ENCODE data around the gene RSPO3.

RSPO3 gene

DNA sequence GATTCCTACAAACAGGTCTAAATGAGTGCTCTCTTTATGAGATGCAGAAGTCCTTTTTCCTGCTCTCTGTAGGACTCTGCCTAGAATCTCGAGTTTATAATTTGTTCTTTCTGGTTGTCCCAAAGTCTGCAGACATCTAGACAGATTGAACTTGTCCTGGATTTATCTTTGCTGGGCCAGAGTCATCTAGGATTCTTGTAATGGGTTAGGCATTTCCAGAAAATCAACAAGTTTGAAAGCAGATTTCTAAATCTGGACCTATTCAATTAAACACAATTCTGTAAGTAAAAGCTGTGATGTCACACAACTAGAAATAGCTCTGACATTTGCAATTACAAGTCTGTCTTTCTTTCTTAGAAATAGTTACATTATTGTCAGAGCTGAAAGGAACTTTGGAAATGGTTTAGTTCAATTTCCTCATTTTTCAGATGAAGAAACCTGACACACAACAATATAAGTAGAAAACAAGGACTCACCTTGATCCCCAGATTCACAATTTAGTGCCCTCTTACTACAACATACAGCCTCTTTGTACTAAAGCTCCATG lies 4.2 kb upstream of the RSPO3 start:
- DNase-seq = peak; percentile 58

DNA sequence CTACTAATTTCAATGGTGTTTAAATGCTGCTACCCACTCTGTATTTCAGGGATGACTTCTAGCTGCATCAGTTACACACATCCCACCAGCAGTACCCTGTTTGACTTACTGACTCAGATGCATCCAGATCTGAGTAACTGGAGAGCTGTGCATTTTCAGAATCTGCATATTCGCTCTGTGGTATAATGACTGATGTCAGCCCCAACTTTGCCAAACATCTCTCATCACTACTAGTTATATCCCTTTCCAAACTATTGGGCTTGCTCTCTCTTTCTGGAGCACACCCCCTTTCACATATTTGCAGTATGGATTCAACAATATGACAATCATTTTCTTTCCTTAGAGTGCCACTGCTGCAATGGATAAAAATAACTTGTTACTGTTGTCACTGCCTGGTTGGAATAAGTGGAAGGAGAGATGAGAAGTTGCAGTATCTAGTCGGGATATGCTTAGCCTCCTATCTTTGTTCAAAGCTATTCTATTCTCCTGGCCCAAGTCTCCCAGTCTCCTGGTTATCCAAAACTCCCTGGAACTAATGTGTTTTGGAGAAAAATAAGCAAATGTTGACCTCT lies 3.3 kb upstream of the RSPO3 start:
- no peak for DNase-seq

DNA sequence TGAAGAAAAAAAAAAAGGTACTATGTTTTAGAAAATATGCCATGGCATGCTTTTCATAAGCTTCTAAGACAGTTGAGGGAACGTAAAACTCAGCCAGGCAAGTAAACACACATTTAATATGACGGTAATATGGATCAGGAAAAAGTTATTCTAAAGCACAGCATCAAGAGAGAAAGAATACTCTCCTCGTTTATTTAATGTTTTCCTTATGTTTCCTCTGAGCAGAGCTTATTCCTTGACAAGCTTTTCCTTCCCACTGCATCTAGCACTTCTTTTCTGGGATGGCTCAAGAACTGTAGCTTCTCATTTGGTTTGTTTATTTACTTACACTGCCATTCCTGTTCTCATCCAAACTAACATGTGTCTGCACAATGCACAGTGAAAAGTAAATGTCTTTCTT lies 2.7 kb upstream of the RSPO3 start:
- DNase-seq = no peak

DNA sequence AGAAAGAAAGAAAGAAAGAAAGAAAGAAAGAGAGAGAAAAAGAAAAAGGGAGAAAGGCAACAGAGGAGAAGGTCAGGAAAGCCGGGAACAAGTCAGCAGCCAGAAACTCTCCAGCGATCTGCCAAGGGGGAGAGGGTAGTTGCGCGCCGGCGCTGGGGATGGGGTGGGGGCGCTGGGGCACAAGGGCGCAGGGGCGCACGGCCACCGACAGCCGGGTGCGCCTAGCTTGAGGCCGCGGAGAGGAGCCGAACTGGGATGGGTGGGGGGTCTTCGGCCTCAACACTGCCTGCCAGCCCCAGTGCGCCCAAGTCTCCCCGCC lies 533 bp upstream of the RSPO3 start:
- no peak for DNase-seq

DNA sequence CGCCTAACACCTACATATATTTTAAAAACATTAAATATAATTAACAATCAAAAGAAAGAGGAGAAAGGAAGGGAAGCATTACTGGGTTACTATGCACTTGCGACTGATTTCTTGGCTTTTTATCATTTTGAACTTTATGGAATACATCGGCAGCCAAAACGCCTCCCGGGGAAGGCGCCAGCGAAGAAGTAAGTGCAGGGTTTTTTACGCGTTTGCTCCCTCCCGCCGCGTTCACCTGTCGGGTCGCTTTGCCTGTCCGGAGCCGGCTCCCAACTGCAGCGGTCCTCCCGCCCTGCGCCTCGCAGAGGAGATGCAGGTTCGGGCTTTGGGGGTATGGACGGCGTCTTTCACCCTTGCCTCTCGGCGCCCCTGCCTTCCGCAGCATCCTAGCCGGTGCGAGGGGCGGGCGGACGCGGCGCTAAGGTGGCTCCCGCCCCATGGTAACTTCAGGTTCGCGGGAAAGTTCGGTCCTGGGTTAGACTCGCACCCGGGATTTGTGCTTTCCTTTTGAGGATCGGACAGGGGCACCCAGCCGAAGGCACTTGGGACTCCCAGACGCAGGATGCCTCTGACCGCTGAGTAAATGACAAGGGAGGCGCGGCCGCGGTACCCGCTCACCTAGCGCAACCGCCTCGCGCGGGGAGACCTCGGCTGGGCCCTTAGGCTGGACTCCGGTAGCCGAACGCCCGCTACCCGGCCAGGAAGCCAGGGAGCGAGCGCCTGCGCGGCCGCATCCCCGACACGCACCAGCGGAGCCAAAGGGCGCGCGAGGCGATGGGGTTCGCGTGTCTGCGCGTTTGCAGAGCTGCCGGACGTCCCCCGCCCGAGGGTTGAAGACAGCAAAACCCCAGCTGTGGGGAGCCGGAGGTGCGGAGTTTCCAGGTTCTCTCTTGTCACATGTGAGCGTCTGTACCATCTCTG lies 891 bp downstream of the RSPO3 start:
- no peak for DNase-seq

DNA sequence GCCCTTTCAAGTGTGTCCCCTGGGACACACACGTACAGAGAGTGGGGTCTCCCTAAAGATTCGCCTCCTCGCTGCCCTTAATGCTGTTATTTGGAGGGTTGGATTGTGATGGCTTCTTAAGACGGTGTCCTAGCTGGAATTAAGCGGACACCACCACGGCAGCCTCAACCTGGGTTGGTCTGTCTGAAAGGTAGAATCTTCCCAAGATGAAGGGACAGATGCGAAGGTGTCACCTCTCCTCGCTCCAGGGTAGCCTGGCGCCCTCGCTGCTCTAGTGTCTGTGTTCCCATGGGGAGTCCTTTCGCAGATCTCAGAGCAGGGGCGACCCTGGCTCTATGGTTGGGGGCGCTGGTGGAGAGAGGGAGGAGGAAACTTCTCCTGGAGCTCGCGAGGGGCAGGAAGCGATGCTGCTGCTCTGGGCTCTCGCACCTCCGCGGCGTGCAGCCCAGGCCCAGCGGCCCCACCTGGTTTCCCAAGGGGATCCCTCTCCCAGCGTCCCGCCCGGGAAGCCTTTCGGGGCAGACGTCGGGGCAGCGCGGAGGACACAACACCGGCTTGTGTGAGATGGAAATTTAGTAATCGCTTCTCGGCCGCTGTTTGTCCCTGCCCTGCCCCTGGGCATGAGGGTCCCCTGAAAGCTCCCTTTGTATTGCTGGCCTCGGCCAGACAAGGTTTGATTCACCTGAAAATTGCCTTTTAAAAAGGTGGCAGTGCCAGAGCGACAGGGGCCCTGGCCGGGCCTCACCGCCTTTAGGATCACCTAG lies 1.7 kb downstream of the RSPO3 start:
- no peak for DNase-seq

DNA sequence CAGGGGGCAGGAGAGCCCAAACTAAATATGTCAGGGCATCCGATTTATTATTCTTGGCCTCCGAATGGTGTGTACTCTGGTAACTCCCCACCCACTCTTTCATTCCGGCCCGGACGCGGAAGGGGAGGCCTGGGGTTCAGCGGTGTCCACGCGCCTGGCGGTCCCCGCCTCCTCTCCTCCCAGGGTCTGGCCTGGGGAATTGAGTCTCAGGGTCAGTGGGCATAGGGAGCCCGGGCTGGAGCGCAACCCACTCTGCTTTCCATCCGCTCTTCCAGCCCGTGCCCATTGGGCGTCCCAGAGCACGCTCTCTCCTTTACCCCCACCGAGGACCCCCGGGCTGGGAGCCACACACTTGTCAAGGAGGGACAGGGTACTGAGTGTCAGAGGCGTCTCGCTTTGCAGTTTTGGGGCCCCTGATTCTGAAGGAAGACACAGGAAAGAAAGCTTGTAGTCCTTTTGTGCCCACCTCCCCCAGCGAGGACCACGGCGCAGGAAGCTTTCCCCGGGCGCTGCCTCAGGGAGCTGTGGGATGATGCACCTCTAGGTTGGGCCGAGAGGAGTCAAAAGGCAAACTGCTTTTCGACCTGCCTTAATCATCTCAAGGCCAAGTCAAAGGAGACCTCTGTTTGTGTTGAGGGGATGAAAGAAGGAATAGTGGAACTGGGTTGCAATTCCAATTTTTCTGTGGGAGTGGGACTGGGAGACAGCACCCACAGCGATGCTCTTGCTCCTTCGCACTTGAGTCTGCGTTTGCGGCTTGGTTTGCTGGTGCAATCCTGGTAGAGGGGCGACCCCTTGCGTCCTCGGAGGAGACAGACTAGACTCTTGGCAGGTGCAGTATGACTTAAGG lies 2.5 kb downstream of the RSPO3 start:
- DNase-seq = peak; percentile 73

DNA sequence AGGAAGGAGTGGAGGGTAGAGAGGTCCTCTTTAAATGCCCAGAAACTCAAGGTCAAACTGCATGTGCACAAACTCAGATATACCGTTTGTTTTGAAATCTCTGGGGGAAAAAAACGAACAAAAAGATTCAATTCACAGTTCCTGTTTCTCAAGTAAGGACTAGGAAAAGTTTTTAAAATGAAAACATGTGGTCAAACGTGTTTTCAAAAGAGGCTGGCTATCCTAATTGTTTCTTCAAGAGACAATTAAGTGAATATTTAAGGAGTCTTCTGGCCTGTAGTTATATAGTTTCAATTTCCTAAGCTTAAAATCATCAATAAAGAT lies 3.1 kb downstream of the RSPO3 start:
- no peak for DNase-seq

DNA sequence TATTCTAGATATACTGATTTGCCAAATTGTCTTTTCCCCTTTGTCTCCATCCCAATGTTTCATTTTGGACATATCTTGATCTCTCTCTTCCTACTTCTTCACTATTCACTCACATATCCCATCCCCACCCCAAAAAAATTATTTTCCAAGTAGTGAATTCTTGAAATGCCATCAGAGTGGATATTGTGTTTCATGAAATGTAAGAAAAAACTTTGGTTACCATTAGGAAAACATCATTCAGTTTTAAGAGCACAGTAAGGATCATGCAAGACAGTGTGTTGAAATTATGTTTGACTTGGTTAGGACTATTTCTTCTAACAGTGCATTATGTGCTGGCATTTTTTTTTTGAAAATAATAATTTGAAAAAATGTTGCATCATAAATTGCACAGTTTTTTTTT lies 5.7 kb downstream of the RSPO3 start:
- DNase-seq = no peak

DNA sequence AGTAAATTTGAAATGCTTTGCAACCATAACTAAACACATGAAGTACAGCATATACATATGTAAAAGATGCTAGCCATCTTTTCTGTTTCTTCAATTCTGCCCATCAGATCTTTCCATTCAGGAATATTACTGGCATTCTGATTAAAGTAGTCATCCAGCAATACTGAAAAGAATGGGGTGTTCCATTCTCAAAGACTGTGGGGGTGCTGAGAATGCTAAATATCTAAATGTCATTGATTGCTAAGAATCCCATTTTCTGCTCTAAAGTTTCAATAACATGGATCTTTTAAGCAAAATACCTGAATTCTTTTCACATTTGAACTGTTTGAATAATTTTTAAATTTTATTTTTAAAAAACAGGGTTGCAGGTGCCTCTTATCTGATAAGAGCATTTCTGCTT lies 6.2 kb downstream of the RSPO3 start:
- no peak for DNase-seq

DNA sequence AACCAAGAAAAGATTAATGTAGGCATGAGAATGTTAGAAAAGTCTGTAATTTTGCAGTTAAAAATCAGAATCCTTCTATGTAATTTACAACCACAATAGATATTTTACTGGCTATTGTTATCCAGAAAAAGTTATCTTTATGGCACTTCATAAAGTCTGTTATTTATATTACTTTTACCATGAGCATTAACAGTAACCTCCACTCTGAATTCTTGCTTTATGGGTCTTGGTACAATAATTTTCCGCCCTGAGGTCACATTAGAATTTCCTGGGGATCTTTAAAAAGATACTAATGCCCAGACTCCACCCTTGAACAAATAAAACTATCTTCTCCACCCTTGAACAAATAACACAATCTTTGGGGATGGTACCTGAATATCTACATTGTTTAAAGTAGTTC lies 9.6 kb downstream of the RSPO3 start:
- no peak for DNase-seq

DNA sequence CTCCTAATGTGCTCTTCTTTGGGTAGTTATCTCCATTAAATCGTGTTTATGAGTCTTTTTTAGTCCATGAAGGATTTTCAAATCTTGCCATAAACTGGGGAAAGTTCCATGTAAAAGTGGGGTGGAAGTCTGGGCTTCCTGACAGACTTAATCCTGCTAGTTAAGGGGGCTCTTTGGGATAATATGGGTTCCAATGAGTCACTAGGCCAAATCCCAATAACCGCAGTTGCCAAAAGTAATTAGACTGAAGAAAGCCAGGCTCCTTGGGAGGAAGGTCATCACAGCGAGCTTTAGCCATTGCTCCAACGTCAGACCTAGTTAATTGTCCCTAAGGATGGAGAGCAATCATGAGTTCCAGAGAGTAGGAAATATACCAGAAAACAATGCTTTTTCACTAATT lies 10.8 kb downstream of the RSPO3 start:
- no peak for DNase-seq

DNA sequence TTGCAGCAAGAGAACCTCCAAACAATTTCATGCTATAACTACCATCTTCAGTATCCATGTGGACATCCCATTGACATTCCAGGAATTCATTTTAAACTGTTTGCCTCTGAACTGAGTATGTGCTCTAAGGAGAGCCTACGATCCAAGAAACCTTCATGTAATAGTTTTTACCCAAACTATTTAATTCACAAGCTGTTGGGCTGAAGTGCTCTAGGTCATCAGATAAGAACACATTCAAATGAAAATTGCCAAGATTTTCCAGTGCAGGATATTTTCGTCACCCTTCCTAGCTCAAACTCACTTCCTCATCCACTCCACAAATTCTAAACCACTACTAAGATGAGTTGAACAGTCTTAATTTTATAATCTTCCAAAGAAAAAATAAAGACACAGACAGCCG lies 12.8 kb downstream of the RSPO3 start:
- DNase-seq = no peak

DNA sequence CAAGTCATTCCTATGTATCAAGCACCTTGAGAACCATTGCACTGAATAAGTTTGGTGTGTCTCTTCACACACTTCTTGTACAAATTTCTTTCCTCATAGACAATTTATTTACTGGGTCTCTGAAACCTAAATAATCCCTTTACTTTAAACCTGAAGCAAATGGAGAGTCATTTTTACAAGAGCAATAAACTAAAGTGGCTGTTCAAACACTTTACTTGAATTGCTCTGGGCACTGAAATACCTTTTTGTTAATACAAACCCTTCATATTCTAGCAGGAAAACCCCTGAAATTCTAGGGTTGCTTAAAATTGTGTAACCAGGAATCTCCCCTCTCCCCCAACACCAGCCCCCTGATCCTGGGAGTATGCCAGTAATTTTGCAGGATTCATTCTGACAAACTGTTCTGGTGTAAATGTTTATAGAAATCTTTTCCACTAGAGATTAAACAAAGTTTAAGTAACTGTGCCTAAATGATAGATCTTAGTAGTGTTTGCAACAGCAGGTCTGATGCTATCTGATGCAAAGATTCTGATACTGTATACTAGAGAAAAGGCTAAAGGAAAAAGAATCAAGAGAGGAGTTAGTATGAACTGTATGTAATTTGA lies 13.4 kb downstream of the RSPO3 start:
- no peak for DNase-seq

DNA sequence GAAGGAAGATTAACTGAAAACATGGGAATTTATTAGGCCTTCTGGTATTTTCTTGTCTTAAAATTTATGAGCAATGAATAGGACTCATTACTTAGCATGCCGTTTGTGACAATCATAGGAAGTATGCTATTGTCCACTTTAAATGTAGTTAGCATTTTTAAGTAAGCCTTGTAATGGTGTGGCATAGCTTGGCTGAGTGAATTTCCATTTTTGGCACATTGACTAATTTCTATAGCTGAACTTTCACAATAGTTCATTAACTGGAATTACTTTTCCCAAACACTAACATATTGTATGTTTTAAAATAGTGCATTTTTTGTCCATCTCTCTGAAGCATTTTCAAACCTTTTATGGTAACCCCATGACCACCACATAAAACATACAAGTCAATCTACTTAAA lies 15.7 kb downstream of the RSPO3 start:
- no peak for DNase-seq

DNA sequence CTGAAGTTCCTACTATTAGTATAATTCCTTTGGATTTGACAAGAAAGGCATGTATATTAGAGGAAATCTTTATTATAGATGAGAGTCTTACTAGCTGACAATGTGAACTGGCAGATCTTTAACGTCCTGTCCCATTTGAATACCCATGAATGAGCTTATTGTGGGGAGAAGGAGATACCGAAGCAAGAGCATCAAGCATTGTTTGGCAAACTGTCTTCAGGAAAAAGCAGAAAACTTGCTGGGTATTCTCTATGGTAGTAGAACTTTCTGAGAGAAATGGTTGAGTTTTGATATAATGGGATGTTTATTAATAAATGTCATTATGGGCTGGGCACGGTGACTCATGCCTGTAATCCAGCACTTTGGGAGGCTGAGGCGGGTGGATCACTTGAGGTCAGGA lies 18.3 kb downstream of the RSPO3 start:
- DNase-seq = no peak

DNA sequence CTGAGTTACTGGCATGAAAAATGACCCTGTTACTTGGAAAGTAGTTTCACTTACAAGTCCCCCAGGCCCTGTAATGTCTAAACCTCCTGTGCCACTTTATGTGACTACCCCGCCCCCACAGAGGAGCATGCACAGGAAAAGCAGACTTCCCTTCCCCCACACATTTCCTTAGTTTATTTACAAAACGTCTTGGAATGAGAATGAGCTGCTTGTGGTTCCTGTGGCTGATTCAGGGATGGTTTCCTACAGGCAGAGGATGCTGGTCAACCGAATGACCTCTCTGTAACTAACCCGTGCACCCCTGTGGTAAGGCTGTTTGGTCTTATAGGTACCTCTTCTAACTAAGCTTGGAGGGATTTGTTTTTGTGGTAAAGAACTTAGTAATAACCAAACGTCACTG lies 28.5 kb downstream of the RSPO3 start:
- no peak for DNase-seq

DNA sequence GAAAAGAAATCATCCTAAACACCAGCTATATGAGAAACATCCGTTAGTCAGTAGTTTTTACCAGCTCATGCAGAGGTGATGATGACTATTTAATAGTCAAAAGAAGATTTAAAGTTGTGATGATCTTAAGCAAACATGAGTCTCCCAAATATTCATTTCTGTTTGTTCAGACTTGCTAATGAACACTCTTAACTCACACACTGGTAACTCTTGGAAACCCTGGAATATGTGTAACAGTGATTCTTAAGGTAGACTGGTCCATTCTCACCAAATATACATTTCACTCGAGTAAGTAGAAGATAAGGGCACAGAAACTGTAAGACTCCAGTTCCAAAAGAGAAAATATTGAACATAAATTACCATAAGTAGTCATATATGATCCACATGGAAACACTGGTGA lies 29.1 kb downstream of the RSPO3 start:
- no peak for DNase-seq

DNA sequence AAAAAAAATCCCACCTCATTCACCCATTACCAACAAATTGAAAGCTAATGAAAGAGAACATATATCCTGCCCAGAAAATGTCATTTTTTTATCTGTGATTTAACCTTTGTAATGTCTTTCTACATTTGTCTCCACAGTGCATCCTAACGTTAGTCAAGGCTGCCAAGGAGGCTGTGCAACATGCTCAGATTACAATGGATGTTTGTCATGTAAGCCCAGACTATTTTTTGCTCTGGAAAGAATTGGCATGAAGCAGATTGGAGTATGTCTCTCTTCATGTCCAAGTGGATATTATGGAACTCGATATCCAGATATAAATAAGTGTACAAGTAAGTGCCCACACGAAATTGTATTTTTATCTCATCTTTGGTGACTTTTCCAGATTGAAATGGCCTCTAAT lies 30.0 kb downstream of the RSPO3 start:
- DNase-seq = no peak

DNA sequence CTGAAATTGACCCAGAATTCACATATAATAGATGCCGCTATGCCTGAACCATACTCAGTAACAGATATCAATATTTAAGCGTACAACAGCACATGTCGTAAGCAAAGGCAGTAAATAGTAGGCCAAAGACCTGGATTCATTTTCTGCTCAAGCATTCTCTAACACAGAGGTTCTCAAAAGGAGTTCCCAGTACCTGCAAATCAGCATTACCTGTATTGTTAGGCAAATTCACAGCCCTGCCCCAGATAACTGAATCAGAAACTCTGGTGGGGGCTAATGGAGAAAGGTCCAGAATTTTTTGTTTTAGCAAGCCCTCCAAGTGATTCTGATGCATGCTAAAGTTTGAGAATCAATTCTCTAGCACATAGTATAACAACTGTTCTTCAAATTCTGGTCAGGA lies 36.0 kb downstream of the RSPO3 start:
- no peak for DNase-seq

DNA sequence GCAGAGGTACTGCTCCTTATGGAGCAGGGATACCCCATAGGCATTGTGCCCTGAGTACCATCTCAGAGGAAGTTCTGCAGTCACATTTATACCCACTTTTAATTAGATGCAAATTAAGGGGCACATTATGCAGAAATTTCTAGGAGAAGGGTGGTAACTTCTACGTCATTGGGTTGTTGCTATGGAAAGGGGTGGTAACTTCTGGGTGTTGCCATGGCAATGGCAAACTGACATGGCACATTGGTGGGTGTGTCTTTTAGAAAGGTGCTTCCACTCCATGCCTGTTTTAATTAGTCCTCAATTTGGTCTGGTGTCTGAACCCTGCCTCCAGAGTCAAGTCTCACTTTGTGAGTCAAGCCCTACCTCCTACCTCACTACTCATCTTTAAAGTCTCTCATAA lies 42.0 kb downstream of the RSPO3 start:
- DNase-seq = no peak

DNA sequence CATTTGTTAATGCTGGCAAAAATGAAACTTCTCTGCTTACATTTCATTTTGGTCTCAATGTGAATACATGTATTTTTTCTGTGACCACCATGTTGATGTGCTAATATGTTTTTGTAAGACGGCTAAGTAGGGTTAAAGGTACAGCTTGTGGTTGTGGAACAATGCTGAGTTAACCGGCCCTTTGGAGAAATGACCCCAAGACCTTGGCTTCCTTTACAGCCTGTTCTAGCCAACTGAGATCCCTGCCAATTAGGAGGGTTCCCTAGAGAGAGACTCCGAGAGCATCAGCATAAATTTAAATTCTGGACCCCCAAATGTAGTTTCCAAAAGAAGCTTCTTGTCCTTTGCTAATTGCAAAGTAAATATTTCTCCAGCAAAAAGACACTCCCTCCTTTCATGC lies 44.4 kb downstream of the RSPO3 start:
- DNase-seq = no peak

DNA sequence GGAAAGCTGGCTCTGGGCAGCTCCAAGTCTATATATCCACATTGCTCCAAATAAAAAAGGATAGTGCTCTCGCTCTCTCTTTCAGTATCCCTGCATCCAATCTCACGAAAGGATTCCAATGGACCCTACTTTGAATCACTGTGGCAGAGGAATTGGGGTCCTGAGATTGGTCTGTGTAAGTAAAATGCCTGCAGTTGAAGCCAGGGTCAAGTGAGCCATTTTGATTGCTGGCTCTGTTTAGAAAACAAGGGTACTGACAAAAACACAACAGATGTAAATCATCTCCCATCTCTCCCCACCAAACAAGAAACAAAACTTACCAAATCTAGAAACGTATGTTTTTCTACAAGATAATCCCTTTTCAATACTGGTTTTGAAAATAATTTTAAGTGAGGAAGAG lies 45.6 kb downstream of the RSPO3 start:
- no peak for DNase-seq
